OCI-LY3 (cell line): Measurements from ENCODE around the gene TRMT11.

Source experiments
- EZH2phosphoT487 ChIP-seq: fragments of 200-600 bp; shearing (Covaris generic); IDR thresholded peaks from 2 replicates; pipeline ENCODE4 v1.6.1; 2018; ENCODE audit warnings: antibody characterized with exemption, mixed run types, low read depth
- TF ChIP-seq, protein P1 (sequence below): fragments of 200-600, 300-600 bp; sonication (generic); IDR thresholded peaks from 2 replicates; pipeline ENCODE4 v1.5.1; 2014; ENCODE audit warnings: antibody characterized with exemption, low read length, low read depth

DNA sequence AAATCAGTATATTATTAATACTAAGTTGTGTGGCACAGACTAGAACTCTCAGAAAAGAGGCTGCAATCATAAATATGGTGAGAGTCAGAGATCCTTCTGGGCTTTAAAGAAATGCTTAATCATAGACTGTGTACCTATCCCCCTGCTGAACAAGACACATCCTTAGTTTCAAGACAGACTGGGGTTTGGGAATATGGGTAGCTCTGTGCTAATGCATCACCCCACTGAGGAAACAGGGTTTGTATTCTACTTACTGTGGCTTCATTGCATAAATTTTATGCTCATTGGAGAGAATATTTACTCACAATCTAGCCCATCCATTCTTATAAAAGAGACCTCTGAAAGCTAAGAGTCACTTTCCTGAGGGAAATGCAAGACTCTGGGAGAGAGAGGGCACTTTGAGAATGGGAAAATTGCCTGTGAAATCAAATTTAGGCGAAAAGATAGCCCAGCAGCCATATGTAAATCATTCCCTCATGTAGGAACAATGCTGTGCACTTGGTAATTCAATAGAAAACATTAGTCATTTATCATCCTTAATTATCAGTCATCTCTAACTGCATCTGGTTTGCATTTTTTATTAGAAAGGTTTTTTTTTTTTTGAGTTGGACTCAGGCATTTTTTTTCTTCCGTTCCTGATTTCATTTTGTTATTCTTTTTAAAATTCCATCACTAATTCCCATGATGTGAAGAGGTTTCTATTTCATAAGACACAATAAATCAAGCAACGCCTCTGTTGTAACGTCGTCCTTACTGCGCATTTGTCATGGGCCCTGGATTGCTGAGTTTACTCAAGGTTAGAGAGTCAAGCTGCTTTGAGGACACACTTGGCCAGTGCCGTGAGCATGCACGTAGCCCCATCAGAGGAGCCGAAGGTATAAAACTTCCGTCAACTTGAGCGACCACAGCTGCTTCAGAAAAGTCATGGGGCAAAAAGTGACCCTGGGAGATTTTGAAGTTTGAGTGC is 91.8 kb downstream of the TRMT11 start:
- TF ChIP-seq, protein P1, sequence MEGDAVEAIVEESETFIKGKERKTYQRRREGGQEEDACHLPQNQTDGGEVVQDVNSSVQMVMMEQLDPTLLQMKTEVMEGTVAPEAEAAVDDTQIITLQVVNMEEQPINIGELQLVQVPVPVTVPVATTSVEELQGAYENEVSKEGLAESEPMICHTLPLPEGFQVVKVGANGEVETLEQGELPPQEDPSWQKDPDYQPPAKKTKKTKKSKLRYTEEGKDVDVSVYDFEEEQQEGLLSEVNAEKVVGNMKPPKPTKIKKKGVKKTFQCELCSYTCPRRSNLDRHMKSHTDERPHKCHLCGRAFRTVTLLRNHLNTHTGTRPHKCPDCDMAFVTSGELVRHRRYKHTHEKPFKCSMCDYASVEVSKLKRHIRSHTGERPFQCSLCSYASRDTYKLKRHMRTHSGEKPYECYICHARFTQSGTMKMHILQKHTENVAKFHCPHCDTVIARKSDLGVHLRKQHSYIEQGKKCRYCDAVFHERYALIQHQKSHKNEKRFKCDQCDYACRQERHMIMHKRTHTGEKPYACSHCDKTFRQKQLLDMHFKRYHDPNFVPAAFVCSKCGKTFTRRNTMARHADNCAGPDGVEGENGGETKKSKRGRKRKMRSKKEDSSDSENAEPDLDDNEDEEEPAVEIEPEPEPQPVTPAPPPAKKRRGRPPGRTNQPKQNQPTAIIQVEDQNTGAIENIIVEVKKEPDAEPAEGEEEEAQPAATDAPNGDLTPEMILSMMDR = no peak
- no peak for TF ChIP-seq EZH2phosphoT487
